Erythroblast (primary cell): ENCODE measurements around the gene KLHDC8B.
A peak's percentile ranks its signal among the peaks of the same experiment; 100 is the strongest.

Experiments used
- GATA1 ChIP-seq: IDR thresholded peaks from 2 replicates; pipeline ENCODE4 v1.6.1; 2011; ENCODE audit warnings: low read depth, mild to moderate bottlenecking, control low read depth, low read length, moderate library complexity
- POLR2A ChIP-seq: IDR thresholded peaks from 2 replicates; pipeline ENCODE4 v1.6.1; 2011; ENCODE audit warnings: mild to moderate bottlenecking, low read length

DNA sequence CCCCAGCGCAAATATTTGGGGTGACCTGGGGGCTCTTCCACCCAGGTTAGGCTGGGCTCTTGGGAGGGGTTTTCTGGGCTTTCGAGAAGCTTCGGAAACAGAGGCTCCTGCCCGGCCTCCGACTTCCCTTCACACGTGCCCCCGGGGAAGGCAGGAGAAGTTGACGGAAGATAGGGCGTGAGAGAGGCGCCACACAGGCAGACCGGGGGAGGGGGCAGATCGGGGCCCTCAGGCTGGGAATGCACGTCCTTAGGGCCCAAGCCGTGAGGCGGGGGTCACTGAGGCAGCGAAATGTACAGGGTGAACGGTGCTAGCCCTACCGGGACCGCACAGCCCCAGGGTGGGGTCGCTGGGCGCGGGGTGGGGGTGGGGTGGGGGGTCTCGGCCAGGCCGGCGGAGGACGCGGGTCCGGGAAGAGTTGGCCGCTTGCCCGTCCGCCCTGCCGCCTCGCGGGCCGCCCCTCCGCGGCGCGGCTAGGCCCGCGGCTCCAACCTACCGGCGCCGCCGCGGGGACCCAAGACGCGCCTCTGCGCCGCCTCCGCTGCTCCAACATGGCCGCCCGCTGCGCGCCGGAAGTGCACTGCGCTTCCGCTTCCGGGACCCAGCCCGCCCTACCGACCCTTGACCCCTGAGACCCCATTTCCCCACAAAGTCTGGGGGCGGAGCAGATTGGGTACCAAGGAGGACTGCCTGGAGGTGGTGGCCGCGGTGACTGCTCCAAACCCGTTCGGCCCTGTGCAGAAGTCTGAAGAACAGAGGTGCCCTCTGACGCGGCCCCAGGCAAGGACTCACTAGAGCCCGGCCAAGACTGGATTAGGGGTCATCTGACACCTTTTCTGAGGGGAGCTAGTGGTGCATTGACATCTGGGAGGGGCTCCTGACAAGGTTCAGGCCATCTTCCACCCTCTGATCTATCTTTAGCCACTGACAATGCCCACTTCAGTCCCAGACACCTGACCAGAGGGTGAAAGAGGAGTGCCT lies 5.3 kb upstream of the KLHDC8B start, which contains the start of gene CCDC71:
- TF ChIP-seq POLR2A (peak; percentile 59), GATA1 (no peak)
